Astrocyte (in vitro differentiated cells and primary cell): Measurements from ENCODE around the gene TWF2. TPM values are rescaled to one million over a fixed set of nuclear protein-coding genes. Genes with fewer than 3 reads are reported as not detected.

Source experiments
- DNase-seq: peaks from one replicate; pipeline ENCODE4 v3.0.0-alpha.2; 2010; ENCODE audit warnings: low read depth
- FAIRE-seq: peaks from 2 replicates; lab custom pipeline; 2011; peaks lifted over from hg19 to GRCh38; lab: Jason Lieb, UNC
- H2AFZ ChIP-seq: 2 replicates; pipeline ENCODE4 v1.6.0; 2012; ENCODE audit warnings: low read depth, low read length, inconsistent platforms
- H3K27ac ChIP-seq: 2 replicates; pipeline ENCODE4 v1.5.1; 2011; ENCODE audit warnings: low read depth, low read length, inconsistent platforms
- H3K27me3 ChIP-seq: 2 replicates; pipeline ENCODE4 v1.6.0; 2011; ENCODE audit warnings: low read length, inconsistent platforms; ENCODE audit not compliant: insufficient read depth
- H3K36me3 ChIP-seq: 2 replicates; pipeline ENCODE4 v1.5.1; 2011; ENCODE audit warnings: low read length, inconsistent platforms; ENCODE audit not compliant: insufficient read depth
- H3K4me1 ChIP-seq: 2 replicates; pipeline ENCODE4 v1.5.1; 2011; ENCODE audit warnings: low read length, inconsistent platforms; ENCODE audit not compliant: insufficient read depth
- H3K4me2 ChIP-seq: 2 replicates; pipeline ENCODE4 v1.6.0; 2012; ENCODE audit warnings: low read length, inconsistent platforms
- H3K4me3 ChIP-seq: 2 replicates; pipeline ENCODE4 v1.5.1; 2011; ENCODE audit warnings: low read depth, mild to moderate bottlenecking, low read length, inconsistent platforms; ENCODE audit not compliant: insufficient read depth
- H3K79me2 ChIP-seq: 2 replicates; pipeline ENCODE4 v1.6.0; 2012; ENCODE audit warnings: mild to moderate bottlenecking, low read length, inconsistent platforms; ENCODE audit not compliant: insufficient read depth
- H3K9ac ChIP-seq: 2 replicates; pipeline ENCODE4 v1.6.0; 2012; ENCODE audit warnings: mild to moderate bottlenecking, low read length, inconsistent platforms
- H3K9me3 ChIP-seq: 2 replicates; pipeline ENCODE4 v1.5.1; 2012; ENCODE audit warnings: low read depth, mild to moderate bottlenecking, low read length, inconsistent platforms; ENCODE audit not compliant: insufficient read depth
- H4K20me1 ChIP-seq: 2 replicates; pipeline ENCODE4 v1.6.0; 2012; ENCODE audit warnings: low read length, inconsistent platforms; ENCODE audit not compliant: insufficient read depth
- H3K27ac Mint-ChIP-seq: one replicate; pipeline ENCODE4 v1.8.0; 2021; ENCODE audit warnings: mild to moderate bottlenecking, mixed read lengths; ENCODE audit not compliant: unreplicated experiment
- H3K27me3 Mint-ChIP-seq: one replicate; pipeline ENCODE4 v1.8.0; 2021; ENCODE audit warnings: low read depth, mixed read lengths; ENCODE audit not compliant: unreplicated experiment
- H3K36me3 Mint-ChIP-seq: one replicate; pipeline ENCODE4 v1.8.0; 2021; ENCODE audit warnings: low read depth, mixed read lengths; ENCODE audit not compliant: unreplicated experiment
- H3K4me1 Mint-ChIP-seq: one replicate; pipeline ENCODE4 v1.8.0; 2021; ENCODE audit warnings: low read depth, mixed read lengths; ENCODE audit not compliant: unreplicated experiment
- H3K4me3 Mint-ChIP-seq: one replicate; pipeline ENCODE4 v1.8.0; 2021; ENCODE audit warnings: mild to moderate bottlenecking, moderate library complexity, mixed read lengths; ENCODE audit not compliant: unreplicated experiment
- H3K9me3 Mint-ChIP-seq: one replicate; pipeline ENCODE4 v1.8.0; 2021; ENCODE audit warnings: mild to moderate bottlenecking, mixed read lengths; ENCODE audit not compliant: unreplicated experiment
- CTCF ChIP-seq: IDR thresholded peaks from 2 replicates; pipeline ENCODE4 v1.5.1; 2011; ENCODE audit warnings: low read depth, mild to moderate bottlenecking, inconsistent platforms, low read length, moderate library complexity; ENCODE audit not compliant: insufficient read depth
- EZH2 ChIP-seq: IDR thresholded peaks from 2 replicates; pipeline ENCODE4 v1.6.1; 2012; ENCODE audit warnings: mild to moderate bottlenecking, low read length, inconsistent platforms; ENCODE audit not compliant: insufficient read depth
- total RNA-seq: library from RNA; stranded (reverse); gene quantifications from 2 replicates; pipeline ENCODE4 v1.2.1, GENCODE V29; 2021

Gene TWF2
- total RNA-seq, 1 donor from 2014 or later, result 103 TPM

- Mint-ChIP-seq H3K9me3 (peaks cover 7% of the 10 kb centered on the region), H3K27ac (peak overlapping the region; percentile 100), H3K4me3 (peak overlapping the region; percentile 90), H3K27me3 (no peaks in the 10 kb centered on the region), H3K36me3 (peaks cover 9% of the 10 kb centered on the region), H3K4me1 (peaks cover 35% of the 10 kb centered on the region)
- Histone ChIP-seq H3K4me2 (peak overlapping the region; percentile 92), H3K9me3 (no peaks in the 10 kb centered on the region), H3K27ac (peak overlapping the region; percentile 50), H3K4me1 (peaks cover 55% of the 10 kb centered on the region), H2AFZ (no peak overlapping the region), H3K79me2 (peaks cover 39% of the 10 kb centered on the region), H3K9ac (peak overlapping the region; percentile 21), H3K27me3 (no peaks in the 10 kb centered on the region), H4K20me1 (peaks cover 21% of the 10 kb centered on the region), H3K4me3 (no peak overlapping the region), H3K36me3 (no peaks in the 10 kb centered on the region)
- TF ChIP-seq EZH2, result no peak
- TF ChIP-seq CTCF, result no peak
- FAIRE-seq (no peak), DNase-seq (peak; percentile 93)
Measured at GRCh38 chr3:52240059-52240885, 1.3 kb upstream of the TWF2 start.

- H3K9me3 ChIP-seq, result no peaks in the 10 kb centered on the region
- FAIRE-seq (no peak), DNase-seq (peak; percentile 16)
- Mint-ChIP-seq H3K27ac (peak overlapping the region; percentile 94), H3K36me3 (peaks cover 4% of the 10 kb centered on the region), H3K9me3 (peaks cover 5% of the 10 kb centered on the region), H3K4me3 (peak overlapping the region; percentile 99), H3K27me3 (no peaks in the 10 kb centered on the region), H3K4me1 (peaks cover 30% of the 10 kb centered on the region)
- H3K9ac ChIP-seq, result peak overlapping the region; percentile 88
- H2AFZ ChIP-seq, result no peak overlapping the region
- H4K20me1 ChIP-seq, result peaks cover 36% of the 10 kb centered on the region
- H3K4me3 ChIP-seq, result peak overlapping the region; percentile 83
- H3K27ac ChIP-seq, result peak overlapping the region; percentile 85
- H3K27me3 ChIP-seq, result no peaks in the 10 kb centered on the region
- no peak for TF ChIP-seq CTCF
- no peak for TF ChIP-seq EZH2
- H3K36me3 ChIP-seq, result peaks cover 2% of the 10 kb centered on the region
- H3K4me1 ChIP-seq, result peaks cover 41% of the 10 kb centered on the region
- H3K4me2 ChIP-seq, result peak overlapping the region; percentile 92
- peaks cover 55% of the 10 kb centered on the region for H3K79me2 ChIP-seq
Measured at GRCh38 chr3:52238193-52238760, 681 bp downstream of the TWF2 start.
